Measurements from ENCODE around the gene GJC2.

DNA sequence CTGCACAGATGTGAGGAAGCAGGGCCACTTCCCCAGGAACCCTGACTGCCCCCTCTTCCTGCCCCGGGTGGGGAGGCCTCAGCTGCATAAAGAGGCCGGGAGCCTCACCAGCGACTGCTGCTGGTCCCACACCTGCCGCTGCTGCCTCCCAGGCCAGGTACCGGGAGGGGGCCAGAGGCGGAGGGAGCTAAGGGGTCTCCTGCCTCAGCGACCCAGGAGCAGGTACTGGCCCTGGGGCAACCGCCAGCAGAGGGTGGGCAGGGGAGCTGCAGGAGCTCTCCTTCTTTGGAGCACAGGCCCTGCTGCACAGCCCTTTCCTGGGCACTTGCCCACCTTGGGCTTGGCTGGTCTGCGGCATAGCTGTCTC lies 6.8 kb downstream of the GJC2 start:
- TF ChIP-seq, protein P1, sequence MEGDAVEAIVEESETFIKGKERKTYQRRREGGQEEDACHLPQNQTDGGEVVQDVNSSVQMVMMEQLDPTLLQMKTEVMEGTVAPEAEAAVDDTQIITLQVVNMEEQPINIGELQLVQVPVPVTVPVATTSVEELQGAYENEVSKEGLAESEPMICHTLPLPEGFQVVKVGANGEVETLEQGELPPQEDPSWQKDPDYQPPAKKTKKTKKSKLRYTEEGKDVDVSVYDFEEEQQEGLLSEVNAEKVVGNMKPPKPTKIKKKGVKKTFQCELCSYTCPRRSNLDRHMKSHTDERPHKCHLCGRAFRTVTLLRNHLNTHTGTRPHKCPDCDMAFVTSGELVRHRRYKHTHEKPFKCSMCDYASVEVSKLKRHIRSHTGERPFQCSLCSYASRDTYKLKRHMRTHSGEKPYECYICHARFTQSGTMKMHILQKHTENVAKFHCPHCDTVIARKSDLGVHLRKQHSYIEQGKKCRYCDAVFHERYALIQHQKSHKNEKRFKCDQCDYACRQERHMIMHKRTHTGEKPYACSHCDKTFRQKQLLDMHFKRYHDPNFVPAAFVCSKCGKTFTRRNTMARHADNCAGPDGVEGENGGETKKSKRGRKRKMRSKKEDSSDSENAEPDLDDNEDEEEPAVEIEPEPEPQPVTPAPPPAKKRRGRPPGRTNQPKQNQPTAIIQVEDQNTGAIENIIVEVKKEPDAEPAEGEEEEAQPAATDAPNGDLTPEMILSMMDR (conservative IDR thresholded peaks at IDR 0.05; ENCODE audit: low read length), result no peak
- no peak for TF ChIP-seq EZH2phosphoT487 (IDR thresholded peaks at IDR 0.05; ENCODE audit: borderline replicate concordance)
